ENCODE measurements around the gene DENND1B. TPM values are rescaled to one million over a fixed set of nuclear protein-coding genes. Genes with fewer than 3 reads are reported as not detected.

DENND1B gene
- polyA plus RNA-seq, 1 of the 3 experiments (the other 2 are of a cell fraction): 1.4 TPM

DNA sequence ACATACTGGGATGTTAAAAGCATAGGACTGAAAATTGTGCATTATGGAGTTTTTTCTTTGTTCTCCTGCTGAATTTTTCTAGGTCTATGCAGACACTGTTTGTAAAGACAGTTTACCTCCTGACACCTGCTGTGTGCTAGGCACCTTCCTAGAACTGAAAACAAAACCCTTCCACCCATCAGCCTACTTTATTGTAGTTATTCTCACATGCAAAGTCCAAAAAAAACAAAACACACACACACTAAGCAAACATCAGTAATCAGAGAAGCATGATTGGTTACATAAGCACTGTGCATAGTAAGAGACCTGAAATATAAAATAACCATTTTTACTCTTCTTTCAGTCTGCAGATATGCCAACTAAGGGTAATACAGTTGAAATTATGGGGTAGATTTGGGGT lies 312.1 kb downstream of the DENND1B start:
- Histone ChIP-seq H3K27me3 (ENCODE audit: insufficient read depth) (no peaks in the 10 kb centered on the region), H3K4me1 (ENCODE audit: control insufficient read depth in 1 of 2, insufficient read depth in 2 of 2, low read depth in 1 of 2, low read length in 1 of 2) (peaks cover 0 to 8% of the 10 kb centered on the region in 2 experiments; a peak in 2 of 4 replicates), H3K27ac (ENCODE audit: low read depth in 2 of 2, low read length in 1 of 2) (no peak overlapping the region), H4K20me1 (ENCODE audit: insufficient read depth) (no peaks in the 10 kb centered on the region), H3K4me2 (no peak overlapping the region), H3K79me2 (ENCODE audit: insufficient read depth) (no peaks in the 10 kb centered on the region), H3K9me3 (no peaks in the 10 kb centered on the region), H3K4me3 (ENCODE audit: low read depth in 2 of 2, low read length in 1 of 2) (no peak overlapping the region), H2AFZ (ENCODE audit: low read depth) (no peak overlapping the region), H3F3A (replicated peaks; ENCODE audit: insufficient read depth) (no peaks in the 10 kb centered on the region), H3K9me2 (no peaks in the 10 kb centered on the region), H3K36me3 (replicated peaks in 1 of 2; ENCODE audit: control insufficient read depth in 1 of 2, insufficient read depth in 2 of 2, low read length in 1 of 2) (no peaks in the 10 kb centered on the region), H3K9ac (no peak overlapping the region)
- CTCF ChIA-PET: no interaction called here
- POLR2A ChIA-PET: no interaction called here
- TF ChIP-seq JUND (IDR thresholded peaks at IDR 0.05) (no peak), FOXM1 (IDR thresholded peaks at IDR 0.05; ENCODE audit: low read depth) (no peak)
- no peak for DNase-seq

DNA sequence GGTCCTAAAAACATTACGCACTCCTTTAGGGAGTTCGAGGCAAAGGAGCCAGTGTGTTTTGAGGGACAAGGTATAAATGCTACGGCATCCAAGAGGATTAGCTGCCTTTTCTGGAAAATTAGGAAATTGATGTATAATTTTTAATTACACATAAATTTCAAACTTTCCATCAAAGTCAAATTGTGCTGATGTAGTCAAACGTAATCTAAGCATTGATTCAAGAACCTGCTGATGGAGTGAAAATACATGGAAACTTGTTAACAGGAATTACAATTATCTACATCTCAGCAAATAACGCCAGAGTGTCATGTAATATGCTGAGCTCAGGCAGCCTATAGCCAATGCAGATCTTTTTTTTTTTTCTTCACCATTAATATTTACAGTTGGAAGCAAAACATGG lies 312.7 kb downstream of the DENND1B start:
- TF ChIP-seq FOSL2 (IDR thresholded peaks at IDR 0.05; ENCODE audit: borderline replicate concordance, low read depth) (no peak), RXRA (IDR thresholded peaks at IDR 0.05; ENCODE audit: borderline replicate concordance, low read depth) (no peak), POLR2AphosphoS5 (IDR thresholded peaks at IDR 0.05; ENCODE audit: low read depth, low read length) (no peak), CHD2 (IDR thresholded peaks at IDR 0.05; ENCODE audit: low read length, partially characterized antibody) (no peak), MXI1 (IDR thresholded peaks at IDR 0.05; ENCODE audit: low read depth, low read length) (no peak), RFX5 (IDR thresholded peaks at IDR 0.05; ENCODE audit: low read length) (no peak), NRF1 (IDR thresholded peaks at IDR 0.05; ENCODE audit: low read depth, low read length) (no peak), TAF1 (IDR thresholded peaks at IDR 0.05; ENCODE audit: borderline replicate concordance, low read depth, low read length) (no peak), FOXJ3 (CRISPR knock-in tag; IDR thresholded peaks at IDR 0.05) (no peak), ZBTB33 (IDR thresholded peaks at IDR 0.05; ENCODE audit: borderline replicate concordance, low read depth) (no peak), SMC3 (IDR thresholded peaks at IDR 0.05; ENCODE audit: low read depth, low read length) (no peak), EZH2phosphoT487 (IDR thresholded peaks at IDR 0.05; ENCODE audit: borderline replicate concordance, low read depth) (no peak), YY1 (IDR thresholded peaks at IDR 0.05; ENCODE audit: low read depth) (no peak), PBX3 (IDR thresholded peaks at IDR 0.05) (no peak), JUND (IDR thresholded peaks at IDR 0.05) (no peak), RAD21 (IDR thresholded peaks at IDR 0.05; ENCODE audit: low read length) (no peak)
- TF ChIP-seq, protein P1, sequence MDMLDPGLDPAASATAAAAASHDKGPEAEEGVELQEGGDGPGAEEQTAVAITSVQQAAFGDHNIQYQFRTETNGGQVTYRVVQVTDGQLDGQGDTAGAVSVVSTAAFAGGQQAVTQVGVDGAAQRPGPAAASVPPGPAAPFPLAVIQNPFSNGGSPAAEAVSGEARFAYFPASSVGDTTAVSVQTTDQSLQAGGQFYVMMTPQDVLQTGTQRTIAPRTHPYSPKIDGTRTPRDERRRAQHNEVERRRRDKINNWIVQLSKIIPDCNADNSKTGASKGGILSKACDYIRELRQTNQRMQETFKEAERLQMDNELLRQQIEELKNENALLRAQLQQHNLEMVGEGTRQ (IDR thresholded peaks at IDR 0.05; ENCODE audit: borderline replicate concordance, low read depth, low read length): no peak
- TF ChIP-seq, protein P2, sequence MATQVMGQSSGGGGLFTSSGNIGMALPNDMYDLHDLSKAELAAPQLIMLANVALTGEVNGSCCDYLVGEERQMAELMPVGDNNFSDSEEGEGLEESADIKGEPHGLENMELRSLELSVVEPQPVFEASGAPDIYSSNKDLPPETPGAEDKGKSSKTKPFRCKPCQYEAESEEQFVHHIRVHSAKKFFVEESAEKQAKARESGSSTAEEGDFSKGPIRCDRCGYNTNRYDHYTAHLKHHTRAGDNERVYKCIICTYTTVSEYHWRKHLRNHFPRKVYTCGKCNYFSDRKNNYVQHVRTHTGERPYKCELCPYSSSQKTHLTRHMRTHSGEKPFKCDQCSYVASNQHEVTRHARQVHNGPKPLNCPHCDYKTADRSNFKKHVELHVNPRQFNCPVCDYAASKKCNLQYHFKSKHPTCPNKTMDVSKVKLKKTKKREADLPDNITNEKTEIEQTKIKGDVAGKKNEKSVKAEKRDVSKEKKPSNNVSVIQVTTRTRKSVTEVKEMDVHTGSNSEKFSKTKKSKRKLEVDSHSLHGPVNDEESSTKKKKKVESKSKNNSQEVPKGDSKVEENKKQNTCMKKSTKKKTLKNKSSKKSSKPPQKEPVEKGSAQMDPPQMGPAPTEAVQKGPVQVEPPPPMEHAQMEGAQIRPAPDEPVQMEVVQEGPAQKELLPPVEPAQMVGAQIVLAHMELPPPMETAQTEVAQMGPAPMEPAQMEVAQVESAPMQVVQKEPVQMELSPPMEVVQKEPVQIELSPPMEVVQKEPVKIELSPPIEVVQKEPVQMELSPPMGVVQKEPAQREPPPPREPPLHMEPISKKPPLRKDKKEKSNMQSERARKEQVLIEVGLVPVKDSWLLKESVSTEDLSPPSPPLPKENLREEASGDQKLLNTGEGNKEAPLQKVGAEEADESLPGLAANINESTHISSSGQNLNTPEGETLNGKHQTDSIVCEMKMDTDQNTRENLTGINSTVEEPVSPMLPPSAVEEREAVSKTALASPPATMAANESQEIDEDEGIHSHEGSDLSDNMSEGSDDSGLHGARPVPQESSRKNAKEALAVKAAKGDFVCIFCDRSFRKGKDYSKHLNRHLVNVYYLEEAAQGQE (IDR thresholded peaks at IDR 0.05; ENCODE audit: low read depth, low read length): no peak
- Histone ChIP-seq H3K4me2 (no peak overlapping the region), H4K20me1 (ENCODE audit: insufficient read depth) (no peaks in the 10 kb centered on the region), H2AFZ (ENCODE audit: low read depth) (no peak overlapping the region), H3K9me3 (no peaks in the 10 kb centered on the region), H3K27ac (ENCODE audit: low read depth in 2 of 2, low read length in 1 of 2) (no peak overlapping the region; a peak in 1 of 4 replicates), H3K36me3 (replicated peaks in 1 of 2; ENCODE audit: control insufficient read depth in 1 of 2, insufficient read depth in 2 of 2, low read length in 1 of 2) (no peaks in the 10 kb centered on the region), H3K27me3 (ENCODE audit: insufficient read depth) (no peaks in the 10 kb centered on the region), H3K79me2 (ENCODE audit: insufficient read depth) (no peaks in the 10 kb centered on the region), H3K4me1 (ENCODE audit: control insufficient read depth in 1 of 2, insufficient read depth in 2 of 2, low read depth in 1 of 2, low read length in 1 of 2) (peaks cover 0 to 8% of the 10 kb centered on the region in 2 experiments; a peak in 2 of 4 replicates), H3K9me2 (no peaks in the 10 kb centered on the region), H3K4me3 (ENCODE audit: low read depth in 2 of 2, low read length in 1 of 2) (no peak overlapping the region), H3F3A (replicated peaks; ENCODE audit: insufficient read depth) (no peaks in the 10 kb centered on the region), H3K9ac (no peak overlapping the region)
- WGBS (ENCODE audit: low lambda C conversion rate): 80% methylated on average over 5 of the region's 5 CpGs
- ChIA-PET CTCF (no interaction called here), POLR2A (no interaction called here)
- no peak for DNase-seq
